H1 (cell line): ENCODE measurements around the gene CTSH. TPM values are rescaled to one million over a fixed set of nuclear protein-coding genes. Genes with fewer than 3 reads are reported as not detected.

Experiments
- CHD7 ChIP-seq: fragments of 300-600 bp; sonication (generic); IDR thresholded peaks from 2 replicates; pipeline ENCODE4 v1.7.1; 2012; ENCODE audit warnings: low read length, moderate library complexity, mild to moderate bottlenecking, inconsistent platforms; ENCODE audit not compliant: insufficient replicate concordance
- RXRA ChIP-seq: IDR thresholded peaks from 2 replicates; pipeline ENCODE4 v1.6.1; 2011; ENCODE audit warnings: low read depth, mild to moderate bottlenecking, low read length, moderate library complexity; ENCODE audit not compliant: insufficient read depth
- SP4 ChIP-seq: IDR thresholded peaks from 2 replicates; pipeline ENCODE4 v1.6.1; 2012; ENCODE audit warnings: low read length, inconsistent platforms
- SRF ChIP-seq: IDR thresholded peaks from 2 replicates; pipeline ENCODE4 v1.6.1; 2011; ENCODE audit warnings: mild to moderate bottlenecking, low read depth, low read length, moderate library complexity
- TAF1 ChIP-seq: IDR thresholded peaks from 2 replicates; pipeline ENCODE4 v1.6.1; 2011; ENCODE audit warnings: mild to moderate bottlenecking, low read depth, low read length
- polyA plus RNA-seq, 7 experiments: library from polyadenylated mRNA; depleted of rRNA in 3 of 7; stranded (reverse) in 5 of 7; unstranded in 2 of 7; fragments of >200 nt in 5 of 7; fragments of 200-250 nt in 2 of 7; gene quantifications; 1 replicate in 5 of 7; 2 replicates in 1 of 7; 4 replicates in 1 of 7; pipeline versions ENCODE4 v1.2.1 to v1.2.3, GENCODE V29; 2011 to 2013; ENCODE audit warnings: missing spikeins in 2 of 7, mixed read lengths in 2 of 7
- total RNA-seq: library from RNA; stranded (reverse); fragmentation: NEBNext Ultra II Directional; extraction: Animal tissue kit (Norgen Biotek cat#: 25700); gene quantifications from 2 replicates; pipeline ENCODE4 v1.2.1, GENCODE V29; 2021

The CTSH gene
- total and polyA plus RNA-seq, 2 of the 8 experiments (the other 6 are each of a cell fraction or from before 2014, with no cell fraction given), result 34.0 to 36.8 TPM

GRCh38 chr15:78988361-78988911, 43.6 kb upstream of the CTSH start (continued):
- TF ChIP-seq CHD7, result no peak
- no peak for TF ChIP-seq TAF1
- no peak for TF ChIP-seq RXRA
- no peak for TF ChIP-seq SP4
- no peak for TF ChIP-seq SRF
